CD14-positive monocyte (primary cell): ENCODE results near the gene CRY1. TPM values are rescaled to one million over a fixed set of nuclear protein-coding genes. Genes with fewer than 3 reads are reported as not detected.

Source experiments
- DNase-seq, 3 donors: peaks; one replicate each; pipeline ENCODE4 v3.0.0-alpha.2; 2011 to 2022
- H2AFZ ChIP-seq: 2 replicates; pipeline ENCODE4 v1.6.0; 2012; ENCODE audit warnings: mild to moderate bottlenecking, low read depth, low read length, inconsistent platforms; ENCODE audit not compliant: insufficient read depth, poor library complexity, severe bottlenecking
- H3K27ac ChIP-seq, 2 donors: 1 replicate in 1 of 2; 2 replicates in 1 of 2; pipeline ENCODE4 v1.5.1; 2012 to 2013; ENCODE audit warnings: low read length in 2 of 2, control low read depth in 1 of 2, inconsistent platforms in 1 of 2, low read depth in 1 of 2, mild to moderate bottlenecking in 1 of 2
- H3K27me3 ChIP-seq, 2 donors: one replicate each; pipeline versions ENCODE4 v1.6.0 to v1.6.1; 2011 to 2013; ENCODE audit warnings: low read length in 2 of 2; ENCODE audit not compliant: control insufficient read depth in 2 of 2, insufficient read depth in 2 of 2
- H3K36me3 ChIP-seq, 2 donors: replicated peaks in 1 of 2; 1 replicate in 1 of 2; 2 replicates in 1 of 2; pipeline versions ENCODE4 v1.5.1 to v1.6.1; 2012 to 2013; ENCODE audit warnings: low read length in 2 of 2, control low read depth in 1 of 2, inconsistent platforms in 1 of 2, mild to moderate bottlenecking in 1 of 2; ENCODE audit not compliant: insufficient read depth in 2 of 2, control insufficient read depth in 1 of 2
- H3K4me1 ChIP-seq, 2 donors: 1 replicate in 1 of 2; 2 replicates in 1 of 2; pipeline versions ENCODE4 v1.5.1 to v1.6.1; 2012 to 2013; ENCODE audit warnings: low read length in 2 of 2, control low read depth in 1 of 2, inconsistent platforms in 1 of 2, mild to moderate bottlenecking in 1 of 2, moderate library complexity in 1 of 2; ENCODE audit not compliant: insufficient read depth in 2 of 2, control insufficient read depth in 1 of 2
- H3K4me2 ChIP-seq: replicated peaks from 2 replicates; pipeline ENCODE3; 2012; ENCODE audit warnings: low read length, moderate library complexity, mild to moderate bottlenecking; ENCODE audit not compliant: poor library complexity, severe bottlenecking; ENCODE audit errors: extremely low read depth
- H3K4me3 ChIP-seq, 3 experiments: fragments of 200-600 bp in 1 of 3; sonication (generic) in 1 of 3; replicated peaks in 1 of 3; 1 replicate in 2 of 3; 2 replicates in 1 of 3; pipeline ENCODE4 v1.5.1; 2011 to 2013; ENCODE audit warnings: low read length in 3 of 3, mild to moderate bottlenecking in 3 of 3, control low read depth in 2 of 3, low read depth in 2 of 3, inconsistent platforms in 1 of 3, moderate library complexity in 1 of 3
- H3K79me2 ChIP-seq: 2 replicates; pipeline ENCODE4 v1.6.0; 2012; ENCODE audit warnings: mild to moderate bottlenecking, control low read depth, inconsistent platforms, low read length, moderate library complexity; ENCODE audit not compliant: insufficient read depth
- H3K9ac ChIP-seq: 2 replicates; pipeline ENCODE4 v1.6.0; 2017; ENCODE audit warnings: low read length, mild to moderate bottlenecking; ENCODE audit not compliant: insufficient read depth, poor library complexity, severe bottlenecking
- H3K9me3 ChIP-seq, 2 donors: replicated peaks in 1 of 2; 1 replicate in 1 of 2; 2 replicates in 1 of 2; pipeline versions ENCODE4 v1.5.1 to v1.6.1; 2012 to 2013; ENCODE audit warnings: low read length in 2 of 2, control low read depth in 1 of 2; ENCODE audit not compliant: control insufficient read depth in 1 of 2, insufficient read depth in 1 of 2
- H4K20me1 ChIP-seq: 2 replicates; pipeline ENCODE4 v1.6.0; 2012; ENCODE audit warnings: mild to moderate bottlenecking, low read length, control low read depth, moderate library complexity; ENCODE audit not compliant: insufficient read depth
- H3K27ac Mint-ChIP-seq, 7 donors: one replicate each; pipeline ENCODE4 v1.8.0; 2020; ENCODE audit warnings: mild to moderate bottlenecking in 7 of 7, mixed read lengths in 7 of 7, moderate library complexity in 6 of 7, inconsistent platforms in 2 of 7
- H3K27me3 Mint-ChIP-seq, 3 donors: one replicate each; pipeline ENCODE4 v1.8.0; 2021 to 2022; ENCODE audit warnings: low read depth in 3 of 3, mild to moderate bottlenecking in 3 of 3, mixed read lengths in 3 of 3, moderate library complexity in 3 of 3, inconsistent platforms in 1 of 3
- H3K36me3 Mint-ChIP-seq, 2 donors: one replicate each; pipeline ENCODE4 v1.8.0; 2020; ENCODE audit warnings: mixed read lengths in 2 of 2, inconsistent platforms in 1 of 2, mild to moderate bottlenecking in 1 of 2
- H3K4me1 Mint-ChIP-seq: one replicate; pipeline ENCODE4 v1.8.0; 2020; ENCODE audit warnings: mild to moderate bottlenecking, mixed read lengths
- H3K4me3 Mint-ChIP-seq, 2 donors: one replicate each; pipeline ENCODE4 v1.8.0; 2020; ENCODE audit warnings: mild to moderate bottlenecking in 2 of 2, mixed read lengths in 2 of 2, moderate library complexity in 1 of 2
- H3K9me3 Mint-ChIP-seq, 7 donors: one replicate each; pipeline ENCODE4 v1.8.0; 2020 to 2022; ENCODE audit warnings: mixed read lengths in 7 of 7, mild to moderate bottlenecking in 6 of 7, moderate library complexity in 6 of 7, inconsistent platforms in 2 of 7
- CTCF ChIP-seq: fragments of 200-600 bp; IDR thresholded peaks from one replicate; pipeline ENCODE4 v1.8.0; 2022; ENCODE audit warnings: antibody characterized with exemption, mild to moderate bottlenecking
- WGBS: methylation state at CpG from one replicate; pipeline ENCODE4 v1.1.5; 2013; ENCODE audit warnings: missing lambda C conversion rate; ENCODE audit not compliant: insufficient coverage; 5-methylcytosine and 5-hydroxymethylcytosine counted together
- intact Hi-C, 2 donors: fragments of 100-400 bp; cut with micrococcal nuclease; formaldehyde crosslinking; loops; one replicate each; pipeline versions ENCODE4 v1.15.0 to v1.15.1; 2023
- polyA plus RNA-seq, 3 donors: library from polyadenylated mRNA; depleted of rRNA in 1 of 3; unstranded in 2 of 3; stranded (reverse) in 1 of 3; fragments of 300-500 nt in 2 of 3; fragments of >200 nt in 1 of 3; fragmentation: Illumina TruSeq in 2 of 3; gene quantifications; 1 replicate in 2 of 3; 2 replicates in 1 of 3; pipeline ENCODE4 v1.2.3, GENCODE V29; 2012 to 2021

Gene CRY1
- polyA plus RNA-seq, 3 donors, result 3.8 to 7.7 (median 5.8) TPM

- H3K79me2 ChIP-seq, result no peaks in the 10 kb centered on the region
- Mint-ChIP-seq H3K27me3 (peaks cover 0 to 5% (median 1%) of the 10 kb centered on the region in 3 donors), H3K27ac (no peak overlapping the region), H3K4me3 (no peak overlapping the region), H3K36me3 (no peaks in the 10 kb centered on the region), H3K4me1 (peaks cover 4% of the 10 kb centered on the region), H3K9me3 (no peaks in the 10 kb centered on the region)
- H3K27ac ChIP-seq, result no peak overlapping the region
- H3K4me1 ChIP-seq, result no peaks in the 10 kb centered on the region
- intact Hi-C loops, result loop anchor here (1.0 to 5.0 kb wide), 4 partner anchors 270 to 475 kb away; no protein-coding TSS in a partner anchor
- no peaks in the 10 kb centered on the region for H3K9me3 ChIP-seq
- no peaks in the 10 kb centered on the region for H3K27me3 ChIP-seq
- H4K20me1 ChIP-seq, result no peaks in the 10 kb centered on the region
- no peak overlapping the region for H3K4me3 ChIP-seq
- H2AFZ ChIP-seq, result no peak overlapping the region
- 0% methylated on average over 2 of the region's 10 CpGs for WGBS
- H3K4me2 ChIP-seq, result no peak overlapping the region
- TF ChIP-seq CTCF, result peak; percentile 94
- H3K36me3 ChIP-seq, result no peaks in the 10 kb centered on the region
- no peak overlapping the region for H3K9ac ChIP-seq
- DNase-seq, result peak; percentile 5 to 34 (median 27)
Observed at GRCh38 chr12:107131832-107132616, 38.7 kb upstream of the CRY1 start.

GRCh38 chr12:107130830-107131611 lies 37.7 kb upstream of the CRY1 start:
- Mint-ChIP-seq H3K4me1 (peaks cover 4% of the 10 kb centered on the region), H3K9me3 (no peaks in the 10 kb centered on the region), H3K27me3 (peaks cover 0 to 5% (median 1%) of the 10 kb centered on the region in 3 donors), H3K36me3 (no peaks in the 10 kb centered on the region), H3K27ac (no peak overlapping the region), H3K4me3 (no peak overlapping the region)
- Histone ChIP-seq H3K9ac (no peak overlapping the region), H3K27me3 (no peaks in the 10 kb centered on the region), H3K79me2 (no peaks in the 10 kb centered on the region), H3K36me3 (no peaks in the 10 kb centered on the region), H2AFZ (no peak overlapping the region), H3K4me1 (no peaks in the 10 kb centered on the region), H4K20me1 (no peaks in the 10 kb centered on the region), H3K4me2 (no peak overlapping the region), H3K27ac (no peak overlapping the region), H3K4me3 (no peak overlapping the region), H3K9me3 (no peaks in the 10 kb centered on the region)
- intact Hi-C loops, result loop anchor here (1.0 to 5.0 kb wide), 3 partner anchors 271 to 476 kb away; no protein-coding TSS in a partner anchor
- no peak for DNase-seq
- no peak for TF ChIP-seq CTCF
- WGBS, result no CpG with 5 or more reads among the region's 6 CpGs
